GOT3 (cell line): Measurements from ENCODE around the gene CSTPP1.
"Not testable (repeated sequence)": the region's sequence is repeated elsewhere in the genome, so short reads cannot be mapped to it uniquely, and the experiment has no call there.

Experiments used
- DNase-seq: peaks from one replicate; lab custom pipeline; 2025; ENCODE audit warnings: mixed read lengths; lab: John Stamatoyannopoulos, UW

CSTPP1 gene

DNA sequence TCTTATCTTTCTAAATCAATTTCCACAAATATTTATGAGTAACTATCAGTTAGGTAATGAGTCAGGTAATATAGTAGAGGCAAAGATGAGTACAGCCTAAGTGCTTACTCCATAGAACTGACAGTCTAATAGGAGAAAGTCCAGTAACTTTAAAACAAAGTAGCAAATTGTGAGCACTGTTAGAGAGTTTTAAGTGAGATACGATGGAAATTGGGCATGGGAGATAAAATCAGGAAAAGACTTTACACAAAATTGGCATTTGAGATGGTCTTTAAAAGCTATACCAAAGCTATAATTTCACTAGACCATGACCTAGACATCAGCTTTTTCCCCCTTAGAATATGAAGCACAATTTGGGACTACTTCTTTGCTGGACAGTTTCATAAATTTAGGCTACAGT is 113.7 kb downstream of the CSTPP1 start:
- DNase-seq: no peak

DNA sequence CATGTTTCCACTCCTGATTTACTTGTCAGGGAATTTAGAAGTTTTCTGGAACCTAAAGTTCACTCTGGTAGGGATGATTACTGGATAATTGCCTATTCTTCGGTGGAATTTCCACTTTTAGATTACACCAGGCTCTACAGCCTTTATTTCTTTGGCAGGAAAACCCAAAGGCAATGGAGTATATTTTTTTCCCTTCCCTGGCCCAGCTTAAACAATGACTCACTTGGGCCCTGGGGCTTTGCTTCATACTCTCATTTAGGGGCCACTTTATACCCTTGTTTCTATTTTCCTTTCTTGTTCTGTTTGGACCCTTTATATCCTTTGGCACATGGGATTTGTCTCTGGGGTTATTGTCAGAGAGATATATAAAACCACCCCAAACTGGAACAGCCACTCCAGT is 114.7 kb downstream of the CSTPP1 start:
- no peak for DNase-seq

DNA sequence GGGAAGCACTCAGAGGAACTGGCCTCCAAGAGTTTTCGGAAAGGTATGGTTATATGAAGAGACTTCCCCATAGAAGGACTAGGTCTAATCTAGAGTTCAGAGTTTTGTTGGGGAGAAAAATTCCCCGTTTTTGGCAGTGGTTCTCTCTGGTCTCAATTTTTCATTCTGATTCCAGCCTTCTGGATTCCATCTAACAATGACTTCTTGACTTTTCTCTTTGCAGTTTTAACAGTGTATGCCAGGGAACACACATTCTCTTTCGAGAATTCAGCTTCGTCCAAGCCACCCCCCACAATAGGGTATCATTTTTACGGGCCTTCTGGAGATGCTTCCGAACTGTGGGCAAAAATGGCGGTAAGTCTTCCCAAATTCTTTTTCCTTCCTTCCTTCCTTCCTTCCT is 115.6 kb downstream of the CSTPP1 start:
- DNase-seq: no peak

DNA sequence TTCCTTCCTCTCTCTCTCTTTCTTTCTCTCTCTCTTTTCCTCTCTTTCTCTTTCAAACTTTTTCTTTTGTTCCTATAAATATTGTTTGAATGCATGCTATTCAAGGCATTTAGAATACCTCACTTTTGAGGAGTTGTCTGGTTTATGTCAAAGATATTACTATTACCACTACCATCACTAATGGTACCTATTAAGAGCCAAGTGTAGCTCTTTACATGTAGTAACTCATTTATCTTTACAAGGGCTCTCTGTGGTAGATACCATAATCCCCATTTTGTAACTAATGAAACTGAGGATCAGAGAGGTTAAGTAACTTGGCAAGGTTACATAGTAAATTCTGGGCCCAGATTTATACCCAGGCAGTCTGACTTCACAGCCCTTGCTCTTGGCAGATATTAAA is 116.0 kb downstream of the CSTPP1 start:
- DNase-seq: no peak

DNA sequence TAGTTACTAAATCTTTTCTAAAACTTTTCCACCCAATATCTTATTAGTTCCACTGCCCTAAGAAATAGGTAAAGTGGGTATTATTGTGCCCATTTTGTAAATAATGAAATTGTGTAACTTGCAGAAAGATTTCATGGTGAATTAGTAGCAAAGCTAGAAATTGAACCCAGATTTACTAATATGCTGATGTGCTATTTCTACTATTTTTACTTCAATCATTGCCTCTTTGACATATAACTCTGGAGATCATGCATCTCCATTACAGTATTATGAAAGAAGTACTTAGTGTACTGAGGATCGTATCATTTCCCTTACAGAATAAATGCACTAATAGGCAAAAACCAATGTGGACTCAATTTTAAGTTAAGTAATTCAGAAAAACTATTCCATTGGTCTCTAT is 119.0 kb downstream of the CSTPP1 start:
- no peak for DNase-seq

DNA sequence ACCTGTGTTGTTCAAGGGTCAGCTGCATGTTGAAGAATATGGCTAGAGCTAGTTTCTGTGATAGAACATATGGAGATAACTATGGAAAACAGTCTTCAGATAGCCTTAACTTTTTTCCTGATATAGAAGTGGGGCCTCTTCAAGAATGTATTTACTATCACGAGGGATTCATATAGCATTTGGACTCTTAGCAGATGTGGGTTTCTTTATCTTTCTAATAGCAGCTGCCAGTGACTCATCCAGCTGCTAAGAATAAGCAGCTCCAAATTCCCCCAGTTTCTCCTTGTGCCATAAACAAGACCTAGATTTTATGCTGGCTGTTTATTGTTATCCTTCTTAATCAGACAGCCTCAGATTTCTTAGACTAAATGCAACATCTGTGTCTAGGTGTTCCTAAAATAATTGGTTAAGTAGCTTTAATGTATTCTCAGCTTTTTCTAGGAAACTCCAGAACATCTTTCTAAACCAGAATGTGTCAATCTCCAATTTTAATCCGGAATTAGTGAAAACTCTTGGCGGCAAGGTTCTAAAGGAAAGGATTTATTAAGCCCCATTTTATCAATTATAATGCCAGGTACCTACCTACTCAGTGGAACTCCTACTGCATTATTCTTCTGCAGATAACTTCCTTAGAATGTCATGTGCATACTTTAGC is 119.8 kb downstream of the CSTPP1 start:
- DNase-seq: no peak

DNA sequence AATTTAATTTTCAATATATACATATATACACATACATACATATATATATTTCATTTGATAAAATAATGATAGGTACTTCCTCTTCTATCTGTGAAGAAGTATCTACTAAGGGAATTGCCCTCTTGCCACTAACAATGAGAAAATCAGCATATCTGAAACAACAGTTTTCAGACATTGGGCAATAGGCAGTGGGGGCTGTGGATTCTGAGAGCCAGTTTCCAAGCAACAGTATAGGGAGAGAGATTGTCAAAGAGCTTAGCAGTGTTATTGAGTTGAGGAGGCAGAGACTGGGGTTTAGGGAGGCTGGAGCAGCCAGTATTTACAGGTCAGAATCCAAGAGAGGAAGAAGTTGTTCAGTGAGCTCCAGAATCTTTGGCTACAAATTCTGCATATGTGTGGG is 120.8 kb downstream of the CSTPP1 start:
- DNase-seq: no peak

DNA sequence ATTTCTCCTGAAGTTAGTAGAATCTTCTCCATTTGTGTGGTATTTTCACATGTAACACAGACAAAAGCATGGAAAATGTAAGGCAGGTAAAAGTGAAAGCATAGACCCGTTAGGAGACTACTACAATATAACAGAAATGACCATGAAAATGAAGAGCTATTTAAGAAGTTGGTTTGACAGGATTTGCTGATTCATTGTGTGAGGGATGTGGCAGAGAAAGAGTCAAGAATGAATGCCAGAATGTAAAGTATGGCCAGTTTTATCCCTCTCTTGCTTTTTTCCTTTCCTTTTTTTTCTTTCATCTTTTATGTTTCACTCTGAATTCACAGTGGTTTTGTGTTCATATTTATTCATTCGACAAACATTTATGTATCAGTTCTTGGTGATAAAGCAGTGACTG is 124.2 kb downstream of the CSTPP1 start:
- no peak for DNase-seq

DNA sequence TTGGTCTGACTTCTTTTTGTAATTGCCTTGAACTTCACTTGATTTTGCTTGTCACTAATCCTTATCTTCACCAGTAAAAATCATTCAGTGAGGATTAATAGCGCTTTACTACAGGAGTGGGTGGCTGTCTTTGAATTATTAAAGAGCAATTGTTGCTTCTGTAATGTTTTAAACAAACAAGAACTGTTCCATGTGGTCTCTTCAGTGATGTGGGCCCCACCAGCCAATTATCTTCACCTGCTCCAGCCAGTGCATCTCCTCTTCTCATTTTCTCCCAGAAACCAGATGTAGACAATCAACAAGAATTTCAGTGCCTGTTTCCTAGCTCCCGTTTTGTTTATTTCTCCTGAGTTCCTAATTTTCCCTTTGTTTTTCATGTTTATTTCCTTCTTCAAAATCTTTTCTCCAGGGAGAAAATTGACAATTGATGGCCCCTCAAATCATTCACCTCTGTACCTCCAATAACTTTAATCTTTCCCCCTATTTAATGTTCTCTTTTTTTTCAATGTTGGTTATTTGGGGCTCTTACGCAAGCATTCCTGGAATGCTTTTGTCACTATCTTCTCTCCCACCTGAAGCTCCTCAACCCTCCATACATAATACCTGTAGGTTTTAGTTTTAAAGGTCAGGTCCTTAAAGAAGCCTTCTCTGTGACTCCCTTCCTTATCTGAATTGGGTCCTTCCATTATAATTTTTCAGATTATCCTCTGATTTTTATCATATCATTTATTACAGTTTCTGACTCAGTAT is 125.0 kb downstream of the CSTPP1 start:
- no peak for DNase-seq

DNA sequence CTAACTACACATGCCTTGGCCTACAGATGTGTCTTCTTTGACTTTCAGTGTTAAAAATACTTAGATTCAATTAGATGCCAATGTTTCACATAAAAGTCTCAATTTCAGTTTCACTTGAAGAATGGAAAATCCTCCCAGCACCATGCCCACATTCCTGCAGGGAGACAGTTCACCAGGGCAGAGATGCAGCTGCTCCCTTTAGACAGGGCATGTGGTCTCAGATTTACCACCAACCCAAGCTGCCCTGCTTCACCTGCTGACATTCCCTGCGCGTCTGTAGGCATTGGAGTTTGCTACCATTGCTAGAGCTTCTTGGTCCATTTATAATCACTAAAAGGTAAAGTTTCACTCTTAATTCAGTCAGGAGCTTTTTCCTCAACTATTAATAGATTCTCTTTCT is 126.2 kb downstream of the CSTPP1 start:
- DNase-seq: no peak

DNA sequence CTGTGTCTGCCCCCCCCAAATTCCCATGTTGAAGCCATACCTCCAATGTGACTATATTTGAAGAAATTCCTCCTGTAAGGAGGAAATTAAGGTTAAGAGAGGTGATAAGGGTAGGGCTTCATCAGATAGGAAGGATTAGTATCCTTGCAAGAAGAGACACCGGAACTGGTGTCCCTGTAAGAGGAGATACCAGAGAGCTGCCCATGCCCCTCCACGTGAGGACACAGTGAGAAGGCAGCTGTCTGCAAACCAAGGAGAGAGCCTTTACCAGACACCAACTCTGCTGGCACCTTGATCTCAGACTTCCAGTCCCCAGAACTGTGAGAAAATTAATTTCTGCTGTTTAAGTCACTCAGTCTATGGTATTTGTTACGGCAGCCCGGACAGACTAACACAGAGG is 130.8 kb downstream of the CSTPP1 start:
- no peak for DNase-seq

DNA sequence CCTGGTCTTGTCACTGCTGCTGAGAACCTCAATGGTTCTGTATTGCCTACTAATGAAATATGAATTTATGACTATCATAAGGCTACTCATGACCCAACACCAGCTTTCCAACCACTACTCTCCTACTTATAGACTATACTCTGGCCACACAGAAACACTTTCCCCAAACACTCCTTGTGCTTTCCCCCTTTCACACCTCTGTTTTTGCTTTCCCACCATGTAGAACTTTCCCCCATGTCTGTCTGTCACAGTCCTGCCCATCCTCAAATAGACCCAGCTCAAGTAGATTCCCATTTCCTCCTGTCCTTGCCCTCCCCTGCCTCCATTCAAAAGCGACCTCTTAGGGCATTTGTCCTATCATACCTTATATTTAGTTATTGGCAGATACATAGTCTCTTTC is 134.2 kb downstream of the CSTPP1 start:
- no peak for DNase-seq

DNA sequence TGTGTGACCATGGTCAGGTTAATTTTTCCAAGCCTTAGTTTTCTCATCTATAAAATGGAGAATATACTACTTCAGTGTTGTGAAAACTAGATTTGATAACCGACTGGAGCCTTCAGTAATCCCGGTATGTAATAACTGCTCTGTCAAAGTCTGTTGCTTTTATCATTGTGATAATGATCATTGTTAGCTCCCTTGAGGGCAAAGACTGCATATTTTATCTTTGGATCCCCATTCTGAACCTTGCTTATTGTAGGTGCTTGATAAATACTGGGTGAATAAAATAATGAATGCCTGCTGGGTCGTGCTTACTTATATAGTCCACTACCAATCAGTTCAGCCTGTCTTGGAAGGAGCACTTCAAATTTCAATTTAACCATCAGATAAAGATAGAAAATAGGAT is 134.8 kb downstream of the CSTPP1 start:
- no peak for DNase-seq

DNA sequence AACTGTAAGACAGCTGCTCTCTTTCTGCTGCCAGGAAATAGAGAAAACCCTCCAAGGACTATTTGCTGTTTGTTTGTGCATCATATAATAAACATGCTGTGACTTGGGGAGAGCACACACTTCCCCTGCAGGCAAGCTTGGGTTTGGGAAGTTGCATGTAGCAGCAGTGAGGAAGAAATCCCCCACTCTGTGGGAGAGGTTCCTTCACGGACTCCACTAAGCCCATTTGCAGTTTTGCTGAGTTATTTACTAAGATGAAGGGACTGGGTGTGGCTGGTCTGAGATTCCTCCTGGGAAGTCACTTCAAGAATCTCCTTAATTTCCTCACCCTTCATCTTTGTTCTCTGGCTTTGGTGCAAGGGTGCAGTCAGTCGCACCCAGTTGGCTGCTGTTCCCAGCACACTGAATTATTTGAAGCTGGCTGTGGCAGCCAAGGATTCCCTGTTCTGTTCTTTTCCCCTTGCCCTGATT is 135.3 kb downstream of the CSTPP1 start:
- DNase-seq: no peak

DNA sequence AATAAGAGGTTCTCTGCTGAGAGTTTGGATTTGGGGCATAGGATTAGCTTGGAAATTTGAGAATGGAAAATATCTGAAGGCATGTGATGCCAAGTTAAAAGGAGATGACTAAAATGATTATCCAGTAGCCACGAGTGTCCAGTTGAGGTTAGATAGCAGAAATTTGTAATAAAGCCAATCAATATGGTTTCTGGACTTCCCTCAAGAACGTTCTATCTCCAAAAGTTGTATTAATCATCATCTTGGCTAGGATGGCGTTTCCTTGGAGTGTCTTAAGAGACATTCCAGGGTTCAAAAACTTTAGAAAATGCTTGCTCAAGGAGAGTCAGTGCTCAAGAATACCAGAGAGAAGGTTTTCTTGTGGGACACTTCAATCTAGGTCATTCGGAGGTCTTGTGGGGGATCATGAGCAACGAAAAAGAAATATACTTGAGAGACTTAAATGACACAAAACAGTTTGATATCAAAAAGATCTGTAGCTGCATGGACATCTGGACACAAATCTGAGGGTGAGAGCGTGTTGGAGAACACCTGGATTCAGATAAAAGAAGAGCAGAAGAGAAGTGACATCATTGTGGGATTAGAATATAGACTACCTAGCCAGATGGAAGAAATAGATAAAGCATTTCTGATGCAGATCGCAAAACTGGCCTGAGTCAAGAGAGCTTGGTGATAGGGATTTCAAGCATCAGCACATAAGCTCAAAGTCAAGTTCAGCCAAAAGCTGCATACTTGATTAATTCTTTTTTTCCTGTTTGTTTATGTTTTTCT is 142.4 kb downstream of the CSTPP1 start:
- no peak for DNase-seq

DNA sequence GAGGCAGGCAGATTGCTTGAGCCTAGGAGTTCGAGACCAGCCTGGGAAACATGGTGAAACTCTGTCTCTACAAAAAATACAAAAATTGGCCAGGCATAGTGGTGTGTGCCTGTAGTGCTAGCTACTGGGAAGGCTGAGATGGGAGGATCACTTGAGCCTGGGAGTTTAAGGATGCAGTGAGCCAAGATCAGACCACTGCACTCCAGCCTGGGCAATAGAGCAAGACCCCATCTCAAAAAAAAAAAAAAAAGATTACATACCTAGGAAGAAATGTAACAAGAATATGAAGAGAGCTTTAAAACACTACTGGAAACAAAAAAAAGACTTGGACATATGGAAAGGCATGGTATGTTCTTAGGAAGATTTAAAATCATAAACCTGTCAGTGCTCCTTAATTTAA is 144.2 kb downstream of the CSTPP1 start:
- not testable (repeated sequence) for DNase-seq

DNA sequence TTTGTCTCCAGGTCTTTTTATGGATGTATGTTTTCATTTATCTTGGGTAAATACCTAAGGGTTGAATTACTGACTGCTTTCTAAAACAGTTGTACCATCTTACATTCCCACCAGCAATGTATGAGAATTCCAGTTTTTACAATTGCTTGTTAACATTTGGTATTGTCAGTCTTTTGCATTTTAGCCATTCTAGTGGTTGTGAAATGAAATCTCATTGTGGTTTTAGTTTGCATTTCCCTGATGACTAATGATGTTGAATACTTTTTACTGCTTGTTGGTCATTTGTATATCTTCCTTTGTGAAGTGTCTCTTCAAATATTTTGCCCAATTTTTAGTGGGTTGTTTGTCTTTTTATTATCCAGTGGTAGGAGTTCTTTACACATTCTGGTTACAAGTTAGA is 147.4 kb downstream of the CSTPP1 start:
- DNase-seq: no peak

DNA sequence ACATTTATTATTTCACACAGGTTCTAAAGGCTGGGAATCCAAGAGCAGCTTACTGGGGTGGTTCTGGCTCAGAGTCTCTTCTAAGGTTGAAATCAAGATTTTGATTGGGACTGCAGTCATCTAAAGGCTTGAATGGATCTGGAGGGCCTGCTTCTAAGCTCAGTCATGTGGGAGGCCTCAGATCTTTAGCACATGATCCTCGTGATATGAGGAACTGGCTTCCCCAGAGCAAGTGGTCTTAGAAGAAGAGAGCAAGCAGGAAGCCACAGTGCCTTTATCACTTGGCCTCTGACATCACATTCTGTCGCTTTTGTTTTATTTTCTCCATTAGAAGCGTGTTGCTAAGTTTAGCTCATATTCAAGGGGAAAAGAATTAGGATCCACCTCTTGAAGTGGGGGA is 151.2 kb downstream of the CSTPP1 start:
- no peak for DNase-seq

DNA sequence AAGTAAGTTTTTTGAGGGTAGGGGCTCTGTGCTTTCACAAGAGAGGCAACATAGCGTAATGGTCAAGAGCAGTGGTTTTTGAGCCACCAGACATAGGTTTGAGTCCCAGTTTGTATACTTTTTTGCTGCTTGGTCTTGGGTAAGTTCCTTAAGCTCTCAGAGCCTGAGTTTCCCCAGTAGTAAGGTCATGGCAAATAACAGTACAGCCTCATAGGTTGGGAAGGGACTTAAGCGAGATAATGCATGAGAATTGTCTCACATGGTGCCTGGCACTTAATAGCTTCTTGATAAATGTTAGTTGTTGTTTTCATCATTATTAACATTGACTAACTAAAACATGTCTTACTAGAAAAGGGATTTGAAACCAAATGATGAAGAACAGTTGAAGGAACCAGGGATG is 157.0 kb downstream of the CSTPP1 start:
- no peak for DNase-seq

DNA sequence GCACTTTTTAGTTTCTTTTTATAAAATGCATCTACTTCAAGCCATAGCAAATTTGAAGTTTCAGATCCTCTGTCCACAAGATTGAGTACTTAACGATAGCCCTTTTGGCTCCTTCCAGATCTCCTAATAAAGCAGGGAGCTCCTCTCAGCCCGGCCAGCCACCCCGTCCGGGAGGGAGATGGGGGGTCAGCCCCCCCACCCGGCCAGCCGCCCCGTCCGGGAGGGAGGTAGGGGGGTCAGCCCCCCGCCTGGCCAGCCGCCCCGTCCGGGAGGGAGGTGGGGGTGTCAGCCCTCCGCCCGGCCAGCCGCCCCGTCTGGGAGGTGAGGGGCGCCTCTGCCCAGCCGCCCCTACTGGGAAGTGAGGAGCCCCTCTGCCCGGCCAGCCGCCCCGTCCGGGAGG is 160.3 kb downstream of the CSTPP1 start:
- DNase-seq: not testable (repeated sequence)

DNA sequence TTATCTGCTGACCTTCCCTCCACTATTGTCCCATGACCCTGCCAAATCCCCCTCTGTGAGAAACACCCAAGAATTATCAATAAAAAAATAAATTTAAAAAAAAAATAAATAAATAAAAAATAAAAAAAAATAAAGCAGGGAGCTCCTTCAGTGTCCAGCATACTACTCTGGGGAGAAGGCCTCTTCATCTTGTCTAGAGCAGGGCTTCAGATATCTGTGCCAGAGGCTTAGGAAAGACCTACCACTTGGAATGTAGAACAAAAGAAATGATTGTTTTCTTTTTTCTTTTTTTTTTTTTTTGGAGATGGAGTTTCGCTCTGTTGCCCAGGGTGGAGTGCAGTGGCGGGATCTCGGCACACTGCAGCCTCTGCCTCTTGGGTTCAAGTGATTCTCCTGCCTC is 161.7 kb downstream of the CSTPP1 start:
- not testable (repeated sequence) for DNase-seq

DNA sequence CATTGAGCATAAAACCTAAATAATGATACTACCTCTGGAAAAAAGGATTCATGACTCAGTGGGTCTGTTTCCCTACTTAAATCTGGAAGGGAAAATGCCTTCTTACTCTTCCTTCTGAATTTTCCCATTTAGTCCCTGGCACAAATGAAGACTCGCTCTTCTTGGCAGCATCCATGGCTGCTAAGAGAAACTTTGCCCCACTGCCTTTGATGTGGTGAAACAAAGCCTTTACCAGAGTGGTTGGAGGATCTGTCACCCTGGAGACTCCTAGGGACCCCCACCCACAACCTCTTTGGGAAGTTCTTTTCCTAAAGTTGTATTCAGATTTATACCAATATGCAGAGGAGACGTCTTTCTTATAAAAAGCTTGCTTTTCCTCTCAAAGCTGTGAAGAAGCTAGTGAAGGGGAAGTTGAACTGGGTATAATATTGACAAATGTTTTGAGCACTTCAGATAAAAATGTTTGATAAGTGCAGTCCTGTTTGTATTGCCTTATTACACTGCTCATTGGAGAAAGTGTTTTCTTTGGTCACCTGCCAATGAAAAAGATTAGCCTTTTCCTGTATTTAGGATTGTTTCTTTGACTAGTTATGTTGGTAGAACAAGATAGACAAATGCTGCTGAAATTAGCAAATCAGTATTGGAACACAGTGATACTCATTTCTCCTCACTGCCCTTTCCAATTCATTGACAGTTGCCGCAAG is 162.8 kb downstream of the CSTPP1 start:
- DNase-seq: no peak
